Measurements from ENCODE around the gene CEBPZ. TPM values are rescaled to one million over a fixed set of nuclear protein-coding genes. Genes with fewer than 3 reads are reported as not detected.

The CEBPZ gene
- total RNA-seq = 10 to 100 TPM; 13.9 to 47.5 (median 33.7) TPM

- H3K36me3 ChIP-seq = peaks cover 8 to 31% (median 8%) of the 10 kb centered on the region in 3 donors
- H3K9me3 ChIP-seq = no peaks in the 10 kb centered on the region
- intact Hi-C loops (cut with DNase I) = no loop called here
- no peaks in the 10 kb centered on the region for H3K27me3 ChIP-seq
- H3K4me3 ChIP-seq = peak within 1 kb of the TSS; percentile 66 to 96 (median 86)
- peak within 1 kb of the TSS; percentile 88 to 96 (median 95) for H3K27ac ChIP-seq
- DNase-seq = peak; percentile 16
- H3K4me1 ChIP-seq = peaks cover 9 to 48% (median 22%) of the 10 kb centered on the region in 3 donors
- 1% methylated on average over 30 to 37 of the region's 73 CpGs for WGBS, 2 donors
- TF ChIP-seq, protein P1, sequence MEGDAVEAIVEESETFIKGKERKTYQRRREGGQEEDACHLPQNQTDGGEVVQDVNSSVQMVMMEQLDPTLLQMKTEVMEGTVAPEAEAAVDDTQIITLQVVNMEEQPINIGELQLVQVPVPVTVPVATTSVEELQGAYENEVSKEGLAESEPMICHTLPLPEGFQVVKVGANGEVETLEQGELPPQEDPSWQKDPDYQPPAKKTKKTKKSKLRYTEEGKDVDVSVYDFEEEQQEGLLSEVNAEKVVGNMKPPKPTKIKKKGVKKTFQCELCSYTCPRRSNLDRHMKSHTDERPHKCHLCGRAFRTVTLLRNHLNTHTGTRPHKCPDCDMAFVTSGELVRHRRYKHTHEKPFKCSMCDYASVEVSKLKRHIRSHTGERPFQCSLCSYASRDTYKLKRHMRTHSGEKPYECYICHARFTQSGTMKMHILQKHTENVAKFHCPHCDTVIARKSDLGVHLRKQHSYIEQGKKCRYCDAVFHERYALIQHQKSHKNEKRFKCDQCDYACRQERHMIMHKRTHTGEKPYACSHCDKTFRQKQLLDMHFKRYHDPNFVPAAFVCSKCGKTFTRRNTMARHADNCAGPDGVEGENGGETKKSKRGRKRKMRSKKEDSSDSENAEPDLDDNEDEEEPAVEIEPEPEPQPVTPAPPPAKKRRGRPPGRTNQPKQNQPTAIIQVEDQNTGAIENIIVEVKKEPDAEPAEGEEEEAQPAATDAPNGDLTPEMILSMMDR (IDR thresholded peaks at IDR 0.05) = peak in 2 of 6 experiments; percentile 4
- TF ChIP-seq POLR2A (IDR thresholded peaks at IDR 0.05) = peak in 2 of 4 donors; percentile 78 to 80
Observed at GRCh38 chr2:37231241-37232130, at the start of gene CEBPZ, which contains the start of gene NDUFAF7. CEBPZ (minus strand) TSS chr2:37231596; CDS start chr2:37231567, 29 bp downstream. NDUFAF7 (plus strand) TSS chr2:37231658; CDS start chr2:37231706, 48 bp downstream.

DNA sequence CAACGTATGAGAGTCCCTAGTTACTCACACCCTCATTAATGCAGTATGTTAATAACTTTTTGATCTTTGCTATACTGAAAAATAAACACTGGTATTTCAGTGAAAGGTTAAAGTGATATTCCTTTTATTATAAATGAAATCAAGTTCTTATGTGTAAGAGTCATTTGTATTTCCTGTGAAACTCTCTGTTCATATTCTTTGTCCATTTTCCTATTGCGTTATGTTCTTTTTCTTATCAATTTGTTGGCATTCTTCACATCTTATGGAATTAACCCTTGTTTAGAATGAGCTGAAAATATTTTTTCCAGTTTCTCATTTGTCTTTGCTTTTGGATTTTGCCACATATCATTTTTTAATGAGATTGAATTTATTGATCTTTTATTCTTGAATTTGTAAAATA lies 44.9 kb upstream of the CEBPZ start:
- TF ChIP-seq POLR2A (IDR thresholded peaks at IDR 0.05) = no peak
- TF ChIP-seq, protein P1 (IDR thresholded peaks at IDR 0.05) = no peak
- Histone ChIP-seq H3K4me3 (no peak overlapping the region), H3K4me1 (no peaks in the 10 kb centered on the region), H3K27me3 (no peaks in the 10 kb centered on the region), H3K27ac (no peak overlapping the region), H3K36me3 (peaks cover 0 to 91% (median 9%) of the 10 kb centered on the region in 3 donors), H3K9me3 (no peaks in the 10 kb centered on the region)
- intact Hi-C loops (cut with DNase I) = no loop called here
- no peak for DNase-seq
- WGBS, 2 donors = 77 to 82% methylated on average over 2 of the region's 2 CpGs

GRCh38 chr2:37274359-37274965 lies 43.1 kb upstream of the CEBPZ start:
- 70 to 85% methylated on average over 6 of the region's 6 CpGs for WGBS, 2 donors
- no peak for DNase-seq
- Histone ChIP-seq H3K36me3 (peaks cover 0 to 93% (median 9%) of the 10 kb centered on the region in 3 donors), H3K27me3 (no peaks in the 10 kb centered on the region), H3K9me3 (no peaks in the 10 kb centered on the region), H3K4me1 (no peaks in the 10 kb centered on the region), H3K4me3 (no peak overlapping the region), H3K27ac (no peak overlapping the region)
- intact Hi-C loops (cut with DNase I) = no loop called here
- TF ChIP-seq, protein P1 (IDR thresholded peaks at IDR 0.05) = no peak

DNA sequence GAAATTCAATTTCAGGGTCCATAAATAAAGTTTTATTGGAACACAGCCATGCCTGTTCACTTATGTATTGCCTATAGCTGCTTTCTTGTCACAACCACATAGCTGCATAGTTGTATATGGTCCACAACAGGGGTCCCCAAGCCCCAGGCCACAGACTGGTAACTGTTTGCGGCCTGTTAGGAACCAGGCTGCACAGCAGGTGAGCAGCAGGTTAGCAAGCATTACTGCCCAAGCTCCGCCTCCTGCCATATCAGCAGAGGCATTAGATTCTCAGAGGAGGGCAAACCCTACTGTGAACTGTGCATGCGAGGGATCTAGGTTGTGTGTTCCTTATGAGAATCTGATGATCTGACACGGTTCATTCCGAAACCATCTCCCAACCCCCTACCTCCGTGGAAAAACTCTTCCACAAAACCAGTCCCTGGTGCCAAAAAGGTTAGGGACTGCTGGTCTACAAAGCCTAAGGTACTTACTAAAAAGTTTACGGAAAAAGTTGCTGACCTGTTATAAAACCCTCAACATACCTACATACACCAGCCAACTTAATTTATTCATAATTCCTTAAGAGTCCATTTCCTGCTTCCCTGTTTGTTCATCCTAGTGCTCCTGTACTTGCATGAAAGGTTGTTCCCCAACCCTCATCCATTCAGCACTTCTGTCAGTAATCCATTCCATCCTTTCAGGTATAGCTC lies 40.1 kb upstream of the CEBPZ start:
- intact Hi-C loops (cut with DNase I) = no loop called here
- TF ChIP-seq POLR2A (IDR thresholded peaks at IDR 0.05) = no peak
- Histone ChIP-seq H3K9me3 (no peaks in the 10 kb centered on the region), H3K4me3 (no peak overlapping the region), H3K27me3 (no peaks in the 10 kb centered on the region), H3K36me3 (peaks cover 0 to 95% (median 9%) of the 10 kb centered on the region in 3 donors), H3K4me1 (no peaks in the 10 kb centered on the region), H3K27ac (no peak overlapping the region)
- DNase-seq = no peak
- 88 to 89% methylated on average over 6 to 7 of the region's 7 CpGs for WGBS, 2 donors

- H3K36me3 ChIP-seq = peaks cover 0 to 95% (median 7%) of the 10 kb centered on the region in 3 donors
- TF ChIP-seq POLR2A (IDR thresholded peaks at IDR 0.05) = no peak
- TF ChIP-seq, protein P1 (IDR thresholded peaks at IDR 0.05) = no peak
- WGBS, 2 donors = 83 to 88% methylated on average over 4 of the region's 4 CpGs
- no peaks in the 10 kb centered on the region for H3K4me1 ChIP-seq
- DNase-seq = no peak
- H3K27me3 ChIP-seq = no peaks in the 10 kb centered on the region
- H3K9me3 ChIP-seq = no peaks in the 10 kb centered on the region
- intact Hi-C loops (cut with DNase I) = no loop called here
- H3K4me3 ChIP-seq = no peak overlapping the region
- H3K27ac ChIP-seq = no peak overlapping the region
Observed at GRCh38 chr2:37268111-37268510, 36.7 kb upstream of the CEBPZ start.

All from esophagus squamous epithelium (tissue), 5 donors.